ENCODE data around the gene MPRIP.

GRCh38 chr17:17175340-17175739, 133.1 kb downstream of the MPRIP start:
- TF ChIP-seq EP300 (IDR thresholded peaks at IDR 0.05; ENCODE audit: borderline replicate concordance) (no peak), FOXM1 (IDR thresholded peaks at IDR 0.05; ENCODE audit: borderline replicate concordance, low read depth) (no peak), YY1 (IDR thresholded peaks at IDR 0.05; ENCODE audit: low read depth) (no peak)

Measured in Ishikawa (cell line).